ENCODE results near the gene AUP1.

AUP1 gene

GRCh38 chr2:74535440-74535965 lies 6.0 kb upstream of the AUP1 start:
- no peak for DNase-seq (ENCODE audit: low read depth in 3 of 3)

- no peak for DNase-seq (ENCODE audit: low read depth in 3 of 3)
Observed at GRCh38 chr2:74534411-74534810, 4.9 kb upstream of the AUP1 start.

GRCh38 chr2:74533464-74533863 lies 4.0 kb upstream of the AUP1 start:
- DNase-seq (ENCODE audit: low read depth in 3 of 3) = no peak

- no peak for DNase-seq (ENCODE audit: low read depth in 3 of 3)
Observed at GRCh38 chr2:74532222-74532621, 2.7 kb upstream of the AUP1 start.

GRCh38 chr2:74531666-74532065 lies 2.2 kb upstream of the AUP1 start:
- no peak for DNase-seq (ENCODE audit: low read depth in 3 of 3)

- peak in 1 of 3 experiments; percentile 46 for DNase-seq (ENCODE audit: low read depth in 3 of 3)
Observed at GRCh38 chr2:74530239-74531187, 1.0 kb upstream of the AUP1 start.

- no peak for DNase-seq (ENCODE audit: low read depth in 3 of 3)
Observed at GRCh38 chr2:74528600-74529356, 728 bp downstream of the AUP1 start.

- no peak for DNase-seq (ENCODE audit: low read depth in 3 of 3)
Observed at GRCh38 chr2:74527741-74528140, 1.8 kb downstream of the AUP1 start.

GRCh38 chr2:74526649-74527230 lies 2.8 kb downstream of the AUP1 start:
- DNase-seq (ENCODE audit: low read depth in 3 of 3) = no peak

- no peak for DNase-seq (ENCODE audit: low read depth in 3 of 3)
Observed at GRCh38 chr2:74525717-74526648, 3.5 kb downstream of the AUP1 start, which contains the start of gene DQX1. Gene DQX1 (minus strand): TSS chr2:74526231. CDS start chr2:74525729, 502 bp downstream.

- no peak for DNase-seq (ENCODE audit: low read depth in 3 of 3)
Observed at GRCh38 chr2:74524955-74525716, 4.4 kb downstream of the AUP1 start.

GRCh38 chr2:74524005-74524404 lies 5.5 kb downstream of the AUP1 start:
- no peak for DNase-seq (ENCODE audit: low read depth in 3 of 3)

- DNase-seq (ENCODE audit: low read depth in 3 of 3) = no peak
Observed at GRCh38 chr2:74522516-74522915, 7.0 kb downstream of the AUP1 start.

- no peak for DNase-seq (ENCODE audit: low read depth in 3 of 3)
Observed at GRCh38 chr2:74516650-74517049, 12.9 kb downstream of the AUP1 start.

- peak in 2 of 3 experiments; percentile 68 to 78 for DNase-seq (ENCODE audit: low read depth in 3 of 3)
Observed at GRCh38 chr2:74515981-74516633, 13.4 kb downstream of the AUP1 start.

- DNase-seq (ENCODE audit: low read depth in 3 of 3) = no peak
Observed at GRCh38 chr2:74515271-74515980, 14.1 kb downstream of the AUP1 start.

GRCh38 chr2:74514368-74515270 lies 14.9 kb downstream of the AUP1 start, which contains the start of gene TLX2:
Gene TLX2 (plus strand): TSS chr2:74514450. CDS start chr2:74514807, 357 bp downstream.
- no peak for DNase-seq (ENCODE audit: low read depth in 3 of 3)
